HS-27A (cell line): Measurements from ENCODE around the gene CDC37L1.
"Not testable (repeated sequence)": the region's sequence is repeated elsewhere in the genome, so short reads cannot be mapped to it uniquely, and the experiment has no call there.

ENCODE experiments used
- DNase-seq: peaks from one replicate; pipeline ENCODE4 v3.0.0-alpha.2; 2012; ENCODE audit warnings: low read depth, missing footprints

CDC37L1 gene

GRCh38 chr9:4754530-4754929 lies 75.2 kb downstream of the CDC37L1 start:
- not testable (repeated sequence) for DNase-seq

DNA sequence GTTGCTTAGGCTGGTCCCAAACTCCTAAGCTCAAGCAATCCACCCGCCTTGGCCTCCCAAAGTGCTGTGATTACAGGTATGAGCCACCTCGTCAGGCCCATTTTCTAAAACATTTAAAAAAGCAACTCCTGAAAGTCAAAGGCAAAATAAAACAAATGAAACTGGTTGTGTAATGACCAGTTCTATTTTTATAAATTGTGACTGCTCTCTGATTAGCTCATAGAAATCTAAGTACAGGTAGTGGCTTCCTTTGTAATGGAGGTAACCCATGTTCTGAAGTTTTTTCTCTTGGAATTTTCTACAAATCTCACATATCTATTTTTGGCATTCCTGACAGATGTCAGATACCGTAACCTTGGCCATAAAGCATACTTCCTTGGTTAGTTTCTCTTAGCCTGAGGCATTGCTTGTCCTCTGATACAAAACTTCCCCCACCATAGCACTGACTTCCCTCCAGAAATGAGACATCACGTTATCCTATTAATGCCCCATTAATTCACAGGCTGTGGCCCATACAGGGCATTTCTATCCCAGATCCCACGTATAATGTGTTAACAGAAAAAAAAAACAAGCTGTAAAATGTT lies 75.7 kb downstream of the CDC37L1 start:
- no peak for DNase-seq

DNA sequence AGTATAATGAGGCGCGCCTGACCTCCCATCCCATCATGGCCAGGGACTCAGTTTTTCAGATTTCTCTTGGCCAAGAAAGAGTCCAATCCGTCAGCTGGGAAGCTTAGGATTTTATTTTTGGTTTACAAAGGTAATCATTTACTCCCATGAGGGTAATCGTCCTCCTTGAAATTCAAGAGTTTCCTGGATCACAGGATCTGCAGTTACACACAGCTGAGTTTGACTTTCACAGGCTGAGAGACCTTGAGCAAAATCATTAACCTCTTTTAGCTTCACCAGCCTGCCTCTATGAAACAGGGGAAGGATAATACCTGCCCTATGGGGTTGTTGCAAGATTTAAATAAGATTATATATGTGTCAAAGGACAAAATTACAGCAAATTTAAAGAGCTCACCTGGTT lies 77.1 kb downstream of the CDC37L1 start:
- DNase-seq: no peak
